Regular cardiac myocyte (primary cell): ENCODE measurements around the gene LY9. TPM values are rescaled to one million over a fixed set of nuclear protein-coding genes. Genes with fewer than 3 reads are reported as not detected.

Experiments
- total RNA-seq: library from RNA; depleted of rRNA; stranded (reverse); fragments of >200 nt; gene quantifications from 2 replicates; pipeline ENCODE4 v1.2.3, GENCODE V29; 2014

Gene LY9, protein sequence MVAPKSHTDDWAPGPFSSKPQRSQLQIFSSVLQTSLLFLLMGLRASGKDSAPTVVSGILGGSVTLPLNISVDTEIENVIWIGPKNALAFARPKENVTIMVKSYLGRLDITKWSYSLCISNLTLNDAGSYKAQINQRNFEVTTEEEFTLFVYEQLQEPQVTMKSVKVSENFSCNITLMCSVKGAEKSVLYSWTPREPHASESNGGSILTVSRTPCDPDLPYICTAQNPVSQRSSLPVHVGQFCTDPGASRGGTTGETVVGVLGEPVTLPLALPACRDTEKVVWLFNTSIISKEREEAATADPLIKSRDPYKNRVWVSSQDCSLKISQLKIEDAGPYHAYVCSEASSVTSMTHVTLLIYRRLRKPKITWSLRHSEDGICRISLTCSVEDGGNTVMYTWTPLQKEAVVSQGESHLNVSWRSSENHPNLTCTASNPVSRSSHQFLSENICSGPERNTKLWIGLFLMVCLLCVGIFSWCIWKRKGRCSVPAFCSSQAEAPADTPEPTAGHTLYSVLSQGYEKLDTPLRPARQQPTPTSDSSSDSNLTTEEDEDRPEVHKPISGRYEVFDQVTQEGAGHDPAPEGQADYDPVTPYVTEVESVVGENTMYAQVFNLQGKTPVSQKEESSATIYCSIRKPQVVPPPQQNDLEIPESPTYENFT
- total RNA-seq, result not detected in 2 replicates

DNA sequence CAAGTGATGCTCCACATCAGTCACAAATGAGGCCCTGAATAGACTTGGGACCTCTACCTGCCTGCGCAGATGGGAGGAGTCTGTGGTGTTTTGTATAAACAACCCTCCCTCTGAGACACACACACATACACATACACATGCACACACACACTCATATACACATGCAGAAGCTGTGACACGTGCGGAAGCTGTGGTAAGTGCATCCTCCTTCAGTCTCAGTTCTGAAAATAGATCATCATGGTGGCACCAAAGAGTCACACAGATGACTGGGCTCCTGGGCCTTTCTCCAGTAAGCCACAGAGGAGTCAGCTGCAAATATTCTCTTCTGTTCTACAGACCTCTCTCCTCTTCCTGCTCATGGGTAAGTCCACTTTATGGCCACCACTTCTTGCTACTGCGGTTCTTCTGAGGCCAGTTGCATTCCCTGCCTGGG is at the start of gene LY9:
TSS of gene LY9 (plus strand) at position 224 of the 433 bp plus-strand sequence. CDS start at position 238, 14 bp downstream.

DNA sequence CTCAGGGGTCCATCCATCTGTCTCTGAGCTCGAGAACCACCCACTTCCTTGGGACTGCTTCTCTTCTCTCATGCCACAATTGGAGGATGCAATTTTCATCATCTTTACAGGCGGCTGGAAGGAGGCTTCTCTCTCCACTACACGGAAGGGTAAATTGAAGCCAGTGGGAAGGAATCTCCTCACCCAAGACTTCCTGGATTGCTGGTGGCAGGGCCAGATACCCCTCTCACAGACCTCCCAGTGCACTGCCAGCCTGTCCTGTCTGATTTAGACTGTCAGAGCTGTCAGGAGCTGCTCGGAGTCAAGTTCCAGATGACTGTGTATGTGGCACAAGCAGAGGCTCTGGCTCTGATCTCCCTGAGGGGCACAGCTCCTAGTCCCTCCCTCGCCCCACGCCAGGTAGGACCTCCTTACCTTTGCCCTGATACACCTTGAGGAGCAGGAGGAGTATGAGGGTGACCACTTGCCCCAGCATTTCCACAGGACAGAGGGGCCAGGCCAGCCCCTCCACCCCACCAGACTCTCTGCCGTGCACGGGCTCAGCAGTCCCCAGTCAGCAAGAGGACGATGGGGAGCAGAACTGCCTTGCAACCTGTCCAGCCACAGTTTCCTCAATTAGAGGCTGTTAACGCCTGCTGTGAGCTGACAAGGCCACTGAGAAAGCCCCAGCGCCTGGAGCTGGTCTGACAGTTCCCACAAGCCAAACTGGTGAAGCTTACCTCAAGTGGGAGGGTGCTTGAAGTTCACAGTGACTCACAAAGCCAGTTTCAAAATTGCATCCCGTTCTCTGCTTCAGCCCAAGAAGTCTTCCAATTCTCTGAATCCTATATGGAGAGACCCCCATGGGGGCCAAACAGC is 66.5 kb downstream of the LY9 start, which contains the start of gene CD244:
TSS of gene CD244 (minus strand) at position 685 of the 858 bp plus-strand sequence. CDS start at position 475, 210 bp downstream.

Other genes with a start within 250 kb of the LY9 start
- gene CD84, start 216.7 kb upstream of the LY9 start, total RNA-seq, result not detected in 2 replicates
- not detected in 2 replicates for gene SLAMF1, start 149.1 kb upstream of the LY9 start, total RNA-seq
- not detected in 2 replicates for gene CD48, start 84.4 kb upstream of the LY9 start, total RNA-seq
- gene SLAMF7, start 56.9 kb upstream of the LY9 start, total RNA-seq, result not detected in 2 replicates
- gene CD244, start 66.7 kb downstream of the LY9 start, total RNA-seq, result 1.1 TPM in 1 of 2 replicates, not detected in the other
- 0.28 TPM in 1 of 2 replicates, not detected in the other for gene ITLN1, start 89.0 kb downstream of the LY9 start, total RNA-seq
- gene ITLN2, start 158.6 kb downstream of the LY9 start, total RNA-seq, result 1.4 TPM in 1 of 2 replicates, not detected in the other
- 24.7 and 44.3 TPM in 2 replicates for gene F11R, start 225.0 kb downstream of the LY9 start, total RNA-seq
- gene TSTD1, start 242.8 kb downstream of the LY9 start, total RNA-seq, result 19.6 and 41.4 TPM in 2 replicates
- 72.7 and 94.5 TPM in 2 replicates for gene USF1, start 249.8 kb downstream of the LY9 start, total RNA-seq